DMS 273 (cell line): ENCODE measurements around the gene GRID1.
A peak's percentile ranks its signal among the peaks of the same experiment; 100 is the strongest.

Experiments used
- DNase-seq: peaks from one replicate; lab custom pipeline; 2025; ENCODE audit not compliant: unreplicated experiment; lab: John Stamatoyannopoulos, UW

Gene GRID1

DNA sequence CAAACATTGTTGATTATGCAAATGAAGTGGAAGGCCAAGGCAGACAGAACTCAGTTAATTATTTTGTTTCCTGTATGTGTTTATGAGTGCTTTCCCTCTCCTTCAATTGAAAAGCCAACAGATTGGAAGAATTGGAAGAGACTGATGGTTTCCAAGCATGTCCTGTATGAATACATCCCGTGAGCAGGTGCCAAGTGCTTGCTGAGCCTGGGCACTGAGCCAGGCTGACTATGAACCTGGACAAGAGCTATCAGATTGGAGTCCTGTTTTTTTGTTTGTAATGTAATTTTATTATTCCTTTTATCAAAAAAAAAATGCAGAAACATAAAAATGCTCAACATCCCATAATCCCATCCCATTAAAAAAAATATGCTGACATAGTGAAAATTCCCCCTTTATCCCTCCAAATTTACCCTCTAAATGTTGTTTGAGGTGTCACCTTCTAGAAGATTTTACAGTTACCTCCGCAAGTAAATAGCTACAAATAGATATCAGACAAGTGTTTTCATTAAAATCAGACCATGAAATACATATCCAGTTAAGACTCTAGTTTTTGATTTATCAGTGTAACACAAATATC is 449.5 kb downstream of the GRID1 start:
- peak; percentile 47 for DNase-seq

DNA sequence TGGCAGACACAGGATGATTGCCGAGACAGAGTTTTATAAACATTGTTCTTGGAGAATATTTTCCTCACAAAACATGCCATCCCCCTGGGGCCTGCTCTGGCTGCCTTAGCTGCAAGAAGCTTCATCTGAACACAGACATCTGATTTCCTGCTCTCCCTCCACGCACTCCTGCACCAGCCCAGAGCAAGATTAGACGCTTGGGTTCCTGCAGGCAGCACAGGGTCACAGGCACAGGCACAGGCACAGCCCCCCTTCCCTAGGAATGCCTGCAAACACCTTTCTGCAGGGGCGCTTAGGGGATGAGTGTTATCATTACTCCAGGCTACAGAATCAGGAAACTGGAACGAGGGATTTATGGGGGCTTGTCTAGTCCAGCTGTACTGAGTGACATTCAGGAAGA is 450.3 kb downstream of the GRID1 start:
- DNase-seq: no peak

DNA sequence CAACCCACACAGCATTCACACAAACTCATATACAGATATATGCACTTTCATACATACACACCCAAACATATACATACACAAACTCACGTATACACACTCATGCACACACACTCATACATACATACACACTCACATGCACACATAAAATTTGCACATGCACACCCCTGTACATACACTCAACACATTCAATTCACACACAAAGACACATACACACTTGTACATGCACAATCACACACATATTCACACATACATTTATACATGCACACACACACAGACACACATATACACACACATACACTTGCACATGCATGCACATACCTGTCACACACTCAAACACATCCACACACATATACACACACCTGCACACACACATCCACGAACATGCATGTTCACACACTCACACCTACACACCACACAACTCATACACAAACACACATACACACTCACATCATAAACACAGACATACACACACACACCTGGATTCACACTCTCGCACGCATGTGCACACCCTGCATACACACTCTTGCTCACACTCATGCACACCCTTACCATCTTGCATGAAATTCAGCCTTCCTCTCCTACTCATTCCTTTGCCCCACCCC is 451.2 kb downstream of the GRID1 start:
- DNase-seq: no peak

DNA sequence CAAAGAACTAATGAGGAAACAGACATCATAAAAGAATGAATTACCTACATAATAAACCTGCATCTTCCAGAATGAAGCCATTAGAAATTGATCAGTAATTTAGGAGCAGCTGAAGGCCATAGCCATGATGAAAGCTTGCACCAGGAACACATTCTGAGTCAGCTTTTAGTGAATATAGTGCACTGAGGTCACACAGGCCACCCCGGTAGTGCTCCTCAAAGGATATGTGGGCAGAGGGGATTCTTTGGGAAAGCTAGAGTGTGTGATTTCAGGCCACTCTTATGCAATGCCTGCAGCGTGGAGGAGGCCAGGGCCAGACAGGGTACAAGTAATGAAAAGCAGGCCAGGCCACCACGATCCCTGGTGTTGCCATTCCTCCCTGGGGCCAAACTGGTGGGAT is 451.9 kb downstream of the GRID1 start:
- DNase-seq: no peak

DNA sequence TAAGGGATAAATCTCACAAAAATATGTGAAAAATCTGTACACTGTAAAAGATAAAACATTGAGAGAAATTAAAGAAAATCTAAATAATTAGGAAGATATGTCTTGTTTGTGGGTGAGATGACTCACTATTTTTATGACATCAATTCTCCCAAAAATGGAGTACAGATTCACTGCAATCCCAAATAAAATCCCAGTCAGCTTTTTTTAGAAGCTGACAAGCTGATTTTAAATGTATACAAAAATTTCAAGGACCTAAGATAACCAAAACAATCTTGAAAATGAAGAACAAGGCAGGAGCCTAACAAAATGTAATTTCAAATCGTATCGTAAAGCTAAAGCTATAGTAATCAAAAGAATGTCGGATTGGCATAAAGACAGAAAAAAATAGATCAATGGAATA is 458.1 kb downstream of the GRID1 start:
- no peak for DNase-seq

DNA sequence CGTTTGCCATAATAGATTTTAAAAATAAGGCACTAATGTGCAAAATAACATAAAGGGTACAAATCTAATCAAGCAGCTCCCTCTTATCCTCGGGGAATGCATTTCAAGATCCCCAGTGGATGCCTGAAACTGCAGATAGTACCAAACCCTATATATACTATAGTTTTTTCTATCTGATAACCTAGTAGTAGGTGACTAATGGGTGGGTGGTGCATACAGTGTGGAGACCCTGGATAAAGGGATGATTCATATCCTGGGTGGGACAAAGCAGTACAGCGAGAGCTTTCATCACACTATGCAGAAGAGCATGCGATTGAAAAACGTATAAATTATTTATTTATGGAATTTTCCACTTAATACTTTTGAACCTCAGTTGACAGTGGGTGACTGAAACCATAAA is 464.5 kb downstream of the GRID1 start:
- no peak for DNase-seq

DNA sequence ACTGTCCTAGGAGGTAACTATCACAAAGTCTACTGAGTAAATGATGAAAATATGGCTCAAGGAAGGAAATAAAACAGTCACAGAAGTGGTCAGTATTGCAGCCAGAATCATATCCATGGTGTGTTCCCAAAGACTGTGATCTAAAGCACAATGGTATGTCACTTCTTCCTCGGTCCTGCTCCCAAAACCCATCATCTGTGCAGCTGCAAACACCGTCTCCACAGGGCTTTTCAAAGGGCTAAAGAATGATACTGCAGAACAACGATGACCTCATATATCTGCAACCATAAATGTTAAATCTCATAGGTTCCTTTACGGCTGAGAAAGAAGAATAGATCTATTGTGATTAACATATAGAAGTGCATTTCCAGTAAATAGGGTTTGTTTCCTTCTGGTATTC is 465.0 kb downstream of the GRID1 start:
- no peak for DNase-seq

DNA sequence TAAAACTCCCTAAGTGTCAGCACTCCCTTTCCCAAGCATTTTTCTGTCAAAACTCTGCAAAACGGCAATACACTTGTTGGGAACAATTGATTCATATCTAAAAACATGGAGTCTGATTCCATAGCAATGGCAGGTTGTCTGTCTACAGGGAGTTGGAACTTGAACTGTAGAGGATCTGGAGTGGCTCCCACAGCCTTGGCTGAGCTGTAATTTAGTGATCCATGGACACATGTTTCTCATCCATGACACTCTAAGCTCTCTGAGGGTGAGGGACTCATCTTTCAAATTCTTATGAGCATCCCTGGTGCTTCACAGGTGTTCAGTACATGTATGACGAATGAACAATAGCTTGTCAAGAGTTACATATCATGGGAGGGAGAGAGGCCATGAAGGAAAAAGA is 466.1 kb downstream of the GRID1 start:
- no peak for DNase-seq

DNA sequence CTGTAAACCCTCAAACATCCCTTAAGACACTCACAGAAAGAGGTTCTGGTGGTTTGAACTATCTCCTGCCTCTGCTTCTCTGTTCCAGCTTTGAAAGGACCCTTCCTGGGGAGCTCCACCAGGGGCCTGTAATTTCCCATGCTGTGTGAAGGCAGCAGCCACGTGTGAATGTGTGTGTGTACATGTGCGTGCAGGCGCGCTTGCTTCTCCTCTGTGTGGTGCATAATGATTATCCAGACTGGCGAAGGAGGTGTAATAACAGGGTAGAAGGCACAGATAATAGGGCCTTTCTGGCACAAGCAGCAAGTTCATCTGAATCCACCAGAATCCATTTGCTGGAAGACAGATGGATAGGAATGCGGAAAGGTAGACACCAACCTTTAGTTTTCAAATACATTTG is 466.5 kb downstream of the GRID1 start:
- DNase-seq: no peak

DNA sequence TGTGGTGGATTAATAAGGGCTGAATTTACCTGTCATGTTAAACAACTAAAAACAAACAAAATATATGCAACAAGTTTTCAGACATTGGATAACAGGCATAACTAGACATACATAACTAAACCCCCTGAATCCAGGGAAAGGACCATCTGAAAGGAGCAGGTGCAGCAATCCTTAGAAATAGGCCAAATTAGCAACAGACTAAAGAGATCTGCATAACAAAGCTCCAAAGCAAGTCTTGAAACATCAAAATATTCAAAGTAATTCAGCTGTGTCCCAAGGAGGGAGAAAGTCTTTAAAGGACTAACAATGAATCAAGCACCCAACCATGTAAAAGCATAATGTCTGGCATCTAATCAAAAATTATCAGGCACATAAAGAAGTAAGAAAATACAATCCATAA is 475.1 kb downstream of the GRID1 start:
- DNase-seq: no peak

DNA sequence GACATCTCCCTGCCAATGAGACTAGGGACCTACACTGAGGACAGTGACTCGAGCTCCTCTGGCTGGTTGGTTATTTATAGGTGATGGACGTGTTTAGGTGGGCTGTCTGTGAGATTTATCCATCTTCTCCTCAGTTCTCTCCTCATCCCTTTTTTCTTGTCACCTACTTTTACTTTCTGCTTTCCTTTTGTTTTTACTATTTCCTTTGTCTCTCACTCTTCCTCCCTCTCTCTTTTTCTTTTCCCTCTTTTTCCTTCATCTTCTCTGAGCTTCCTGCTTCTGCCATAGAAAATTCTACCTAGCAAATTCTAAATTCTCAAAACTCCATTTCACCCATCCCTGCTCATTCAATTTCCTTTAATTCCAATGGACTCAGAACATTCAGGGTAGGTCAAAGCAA is 478.0 kb downstream of the GRID1 start:
- no peak for DNase-seq

DNA sequence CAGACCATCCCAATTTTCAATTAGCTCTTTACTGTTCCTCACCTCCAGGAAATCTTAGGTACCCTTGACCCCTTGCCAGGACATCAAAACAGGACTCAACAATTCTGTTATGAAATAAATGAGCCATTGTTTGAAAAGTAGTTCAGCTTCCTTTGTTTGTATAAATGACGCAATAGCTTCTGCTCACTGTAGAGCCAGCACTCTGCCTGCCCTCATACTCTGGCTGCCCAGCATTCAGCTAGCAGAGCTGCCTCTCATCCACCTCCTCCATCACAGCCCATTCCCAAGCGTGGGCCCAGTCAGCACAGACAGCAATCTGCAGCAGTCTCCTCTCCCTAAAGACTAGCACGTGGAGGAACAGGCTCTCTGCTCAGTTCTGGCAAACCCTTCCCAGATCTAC is 478.6 kb downstream of the GRID1 start:
- DNase-seq: no peak

DNA sequence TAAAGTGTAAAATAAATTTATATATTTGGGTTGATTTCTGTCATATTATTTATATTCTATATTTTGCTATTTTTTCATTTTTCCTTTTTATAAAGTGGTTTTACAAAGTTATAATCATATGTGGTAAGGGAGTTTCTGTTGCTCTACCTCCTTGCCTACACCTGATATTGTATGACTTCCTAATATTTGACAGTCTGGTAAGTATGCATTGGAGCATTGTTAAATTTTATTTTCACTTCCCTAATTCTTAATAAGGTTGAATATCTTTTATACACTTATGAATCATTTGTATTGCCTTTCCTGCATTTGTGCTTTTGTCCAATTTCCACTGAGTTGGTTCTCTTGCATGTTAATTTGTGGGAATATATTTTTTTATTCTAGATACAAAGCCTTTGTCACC is 492.4 kb downstream of the GRID1 start:
- DNase-seq: no peak

DNA sequence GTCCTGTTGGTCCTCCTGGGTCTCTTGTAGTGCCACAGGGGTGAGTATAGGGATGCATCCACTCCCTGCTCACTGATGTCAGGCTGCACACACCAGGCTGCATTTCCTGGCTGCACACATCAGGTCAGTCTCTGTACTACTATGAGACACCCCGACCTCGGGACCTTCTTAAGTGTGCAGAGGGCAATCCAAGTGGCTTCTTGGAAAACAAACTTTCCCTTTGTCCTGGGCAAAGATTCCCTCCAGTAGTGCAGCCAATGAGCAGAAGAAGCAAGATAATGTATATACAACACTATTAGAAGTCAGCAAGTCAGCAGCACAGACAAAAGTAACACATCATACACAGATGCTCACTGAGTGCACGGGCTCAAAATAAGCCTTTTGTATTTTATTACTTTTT is 493.5 kb downstream of the GRID1 start:
- DNase-seq: no peak

DNA sequence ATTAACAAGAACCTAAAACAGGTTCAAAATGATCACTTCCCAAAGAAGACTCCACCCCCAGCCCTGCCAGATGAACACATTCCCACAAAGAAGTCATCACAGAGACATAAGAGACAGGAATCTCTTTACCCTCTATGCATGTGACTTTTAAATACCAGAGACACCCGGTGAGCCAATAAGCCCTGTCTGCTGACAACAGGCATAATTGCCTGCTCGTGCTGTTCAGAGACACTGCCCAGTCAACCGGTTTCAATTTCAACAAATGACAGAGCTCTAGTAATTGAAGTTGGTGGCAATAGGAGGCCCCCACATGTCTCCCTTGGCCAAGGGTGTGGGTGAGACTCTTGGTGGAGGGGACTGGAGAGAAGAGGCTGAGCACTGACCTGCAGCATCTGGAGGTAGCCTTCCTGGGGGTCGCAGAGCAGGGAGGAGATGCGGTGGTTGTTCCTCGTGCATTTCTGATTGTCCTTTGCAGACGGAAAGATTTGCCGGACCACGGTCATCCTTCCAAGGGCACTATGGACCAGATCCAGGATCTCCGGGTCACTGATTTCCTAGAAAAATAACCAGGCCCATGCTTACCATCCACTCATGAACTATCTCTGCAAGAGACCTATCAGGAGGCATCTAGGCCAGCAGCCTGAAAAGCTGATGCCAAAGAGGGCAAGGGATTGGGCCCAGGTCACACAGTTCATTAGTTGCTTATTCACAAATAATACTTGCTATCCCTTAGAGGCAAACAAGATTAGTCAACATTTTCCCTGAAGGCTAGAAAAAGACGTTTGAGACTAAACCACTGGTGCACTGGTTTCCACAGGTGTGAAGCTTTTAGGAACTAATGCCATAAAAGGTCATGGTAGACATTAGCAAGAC is 497.7 kb downstream of the GRID1 start:
- DNase-seq: no peak

DNA sequence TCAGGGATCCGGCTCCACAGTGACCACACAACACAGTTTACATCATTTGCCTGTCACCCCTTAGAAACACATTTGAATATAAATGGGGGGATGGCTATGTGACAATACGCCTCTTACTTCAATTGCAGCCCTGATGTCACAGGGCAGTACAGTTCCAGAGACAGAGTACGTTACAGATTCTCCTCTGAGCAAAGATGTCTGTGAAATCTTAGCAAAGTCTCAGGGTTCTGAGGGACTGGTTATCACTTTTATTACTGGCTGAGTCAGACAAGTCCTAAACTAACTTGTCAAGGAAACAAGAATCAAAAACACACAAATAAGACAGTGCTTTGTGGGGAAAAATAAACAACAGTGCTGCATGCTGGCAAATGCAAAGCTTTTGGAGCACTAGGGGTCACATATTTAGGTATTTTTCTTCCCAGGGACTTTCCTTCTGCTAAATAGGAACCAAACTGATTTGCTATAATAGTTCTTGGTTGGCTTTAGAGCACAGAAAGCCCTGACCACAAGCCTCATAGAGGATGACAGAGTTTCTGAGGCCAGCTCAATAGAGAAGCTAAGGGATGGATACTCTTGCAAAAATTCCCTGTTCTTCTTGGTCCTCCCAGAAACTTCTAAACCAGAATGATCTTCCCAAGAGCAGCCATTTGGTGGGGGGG is 501.6 kb downstream of the GRID1 start:
- DNase-seq: no peak

DNA sequence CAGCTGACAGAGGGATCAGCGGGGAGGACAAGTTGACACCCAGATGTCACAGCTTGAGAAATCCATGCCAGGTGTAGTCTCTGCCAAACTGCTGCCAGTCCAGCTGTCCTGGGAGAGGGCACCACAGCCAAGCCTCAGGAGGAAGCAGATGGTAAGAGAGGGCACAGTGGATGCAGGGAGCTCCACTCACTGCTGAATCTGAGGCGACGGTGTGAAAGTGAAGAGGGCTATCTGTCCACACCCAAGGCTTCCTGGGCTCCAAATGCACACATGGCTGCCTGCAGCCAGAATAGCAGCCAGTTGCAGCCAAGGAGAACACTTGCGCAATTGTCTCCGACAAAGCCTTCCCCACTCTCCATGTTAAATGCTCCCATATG is 502.4 kb downstream of the GRID1 start:
- DNase-seq: peak; percentile 82

DNA sequence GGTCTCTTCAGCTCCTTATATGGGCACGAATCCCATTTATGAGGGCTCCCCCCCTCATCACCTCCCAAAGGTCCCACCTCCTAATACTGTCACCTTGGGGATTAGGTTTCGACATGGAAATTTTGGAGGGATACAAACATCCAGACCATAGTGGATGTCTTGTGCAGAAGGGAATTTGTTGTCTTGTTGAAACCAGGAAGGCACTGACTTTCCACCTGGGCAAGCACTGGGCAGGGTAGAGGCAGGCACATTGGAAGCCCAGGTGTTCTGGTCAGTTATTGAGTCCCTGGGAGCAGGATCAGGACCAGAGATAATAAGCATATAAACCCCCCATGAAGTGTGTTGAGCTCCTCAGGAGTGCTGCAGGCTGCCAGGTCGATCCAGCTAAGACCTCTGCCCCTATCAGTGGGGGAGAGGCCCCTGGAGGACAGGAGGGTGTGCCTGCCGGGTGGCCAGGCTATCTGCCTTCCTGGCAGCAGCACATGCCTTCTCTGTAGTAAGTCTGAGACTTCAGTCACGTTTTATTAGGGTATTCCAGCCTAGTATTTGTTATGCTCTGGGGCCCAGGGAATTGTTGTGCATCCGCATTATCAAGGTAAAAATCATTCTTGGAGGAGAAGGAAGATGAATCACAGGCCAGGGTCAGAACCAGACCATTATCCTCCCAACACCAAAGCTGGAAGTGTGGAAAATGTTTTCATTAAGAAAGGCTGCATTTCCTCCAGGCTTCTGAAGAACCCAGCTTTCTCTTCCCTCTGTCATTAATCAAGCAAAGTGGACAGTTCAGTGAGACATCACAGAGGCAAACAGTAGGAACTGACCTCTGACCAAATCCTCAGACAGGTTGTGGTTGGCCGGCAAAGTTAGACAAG is 503.1 kb downstream of the GRID1 start:
- peak; percentile 3 for DNase-seq

DNA sequence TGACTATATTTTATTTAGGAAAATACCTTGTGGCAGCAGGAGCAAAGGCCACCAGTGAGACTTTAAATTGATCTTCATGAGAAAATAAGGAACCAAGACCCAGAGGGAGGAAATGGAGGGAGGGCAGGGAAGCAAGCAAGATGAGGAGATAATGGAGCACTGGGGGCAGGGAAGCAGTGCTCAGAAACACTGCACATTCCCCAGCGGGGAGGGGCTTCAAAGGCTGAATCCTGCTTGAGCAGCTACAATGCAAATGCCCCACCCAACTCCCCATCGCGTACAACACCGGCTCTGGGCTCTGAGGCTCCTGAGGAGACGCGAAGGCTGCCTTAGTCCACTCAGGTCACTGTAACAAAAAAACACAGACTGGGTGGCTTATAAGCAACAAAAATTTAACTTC is 503.8 kb downstream of the GRID1 start:
- no peak for DNase-seq

DNA sequence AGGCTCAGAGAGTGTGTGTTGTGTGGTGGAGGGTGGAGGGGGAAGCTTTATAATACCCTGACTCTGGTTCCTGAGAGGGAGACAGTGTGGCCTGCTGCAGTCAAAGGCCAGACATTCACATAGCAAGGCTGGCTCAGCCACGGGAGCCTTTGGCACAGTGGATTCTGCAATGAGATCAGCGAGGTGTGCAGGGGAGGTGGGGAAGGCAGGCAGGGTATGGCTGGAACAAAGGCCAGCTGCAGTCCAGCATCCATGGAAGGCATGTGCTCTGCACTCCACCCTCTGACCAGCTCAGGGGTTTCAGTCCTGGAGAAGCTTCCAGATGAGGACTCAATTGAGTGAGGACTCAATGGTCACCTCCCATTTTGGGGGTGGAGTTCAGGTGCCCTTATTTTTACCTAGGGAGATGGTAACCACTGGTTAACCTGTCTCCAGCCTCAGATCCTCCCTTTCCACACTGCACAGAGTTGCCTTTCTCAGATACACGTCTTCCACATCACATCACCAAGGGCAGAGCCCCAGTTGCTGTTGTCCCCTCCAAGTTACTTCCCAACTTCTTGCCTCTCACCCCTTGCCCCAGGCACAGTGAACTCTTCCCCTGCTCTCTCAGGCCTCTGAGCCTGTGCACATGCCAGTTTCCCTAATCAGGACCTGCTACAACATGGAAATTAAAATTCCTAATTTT is 504.9 kb downstream of the GRID1 start:
- DNase-seq: no peak
